GM23248 (cell line): ENCODE results near the gene IFT74.

Experiments used
- EZH2 ChIP-seq: fragments of 200-600 bp; sonication (generic); IDR thresholded peaks from 2 replicates; pipeline ENCODE4 v1.6.1; 2018; ENCODE audit warnings: antibody characterized with exemption, mild to moderate bottlenecking; ENCODE audit not compliant: insufficient read depth, poor library complexity, severe bottlenecking
- EZH2phosphoT487 ChIP-seq: fragments of 200-600 bp; sonication (generic); IDR thresholded peaks from 2 replicates; pipeline ENCODE4 v1.6.1; 2018; ENCODE audit warnings: antibody characterized with exemption, moderate library complexity, mild to moderate bottlenecking, low read depth; ENCODE audit not compliant: insufficient read depth

DNA sequence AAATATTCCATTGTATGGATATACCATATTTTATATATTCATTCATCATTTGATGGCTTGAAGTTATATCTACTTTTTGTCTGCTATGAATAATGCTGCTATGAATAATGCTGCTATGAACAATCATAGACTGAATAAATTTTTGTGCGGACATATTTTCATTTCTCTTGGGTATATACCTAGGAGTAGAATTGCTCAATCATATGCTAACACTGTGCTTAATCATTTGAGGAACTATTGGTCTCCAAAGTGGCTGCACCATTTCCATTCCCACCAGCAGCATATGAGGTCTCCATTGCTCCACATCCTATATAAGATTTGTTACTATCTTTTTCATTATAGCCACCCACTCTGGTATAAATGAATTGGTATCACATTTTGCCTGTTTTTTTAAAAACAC lies 134.5 kb downstream of the IFT74 start:
- TF ChIP-seq EZH2phosphoT487 (no peak), EZH2 (no peak)
